OCI-LY1 (cell line): Measurements from ENCODE around the gene NF2.
A peak's percentile ranks its signal among the peaks of the same experiment; 100 is the strongest.

Experiments used
- H2AFZ ChIP-seq: fragments of 200-600 bp; sonication (generic), shearing (Covaris generic); 2 replicates; pipeline ENCODE4 v1.6.0; 2014; ENCODE audit warnings: antibody characterized with exemption, mild to moderate bottlenecking, low read length
- H3F3A ChIP-seq: fragments of 200-600 bp; sonication (generic), shearing (Covaris generic); 2 replicates; pipeline ENCODE4 v1.6.0; 2014; ENCODE audit warnings: mild to moderate bottlenecking, antibody characterized with exemption, low read length, moderate library complexity; ENCODE audit not compliant: insufficient read depth
- H3K27ac ChIP-seq: fragments of 200-600 bp; sonication (generic); 2 replicates; pipeline ENCODE4 v1.5.1; 2014; ENCODE audit warnings: low read length, mixed run types, mild to moderate bottlenecking, low read depth; ENCODE audit not compliant: poor library complexity, severe bottlenecking
- H3K27me3 ChIP-seq: fragments of 200-600 bp; sonication (generic); 2 replicates; pipeline ENCODE4 v1.6.0; 2014; ENCODE audit warnings: antibody characterized with exemption, mild to moderate bottlenecking, low read length, moderate library complexity; ENCODE audit not compliant: insufficient read depth
- H3K36me3 ChIP-seq: fragments of 200-600 bp; sonication (generic); 2 replicates; pipeline ENCODE4 v1.6.1; 2014; ENCODE audit warnings: mild to moderate bottlenecking, antibody characterized with exemption, low read length, moderate library complexity, mixed read lengths; ENCODE audit not compliant: insufficient read depth
- H3K4me1 ChIP-seq: fragments of 200-600 bp; sonication (generic); 2 replicates; pipeline ENCODE4 v1.5.1; 2014; ENCODE audit warnings: mild to moderate bottlenecking, low read length, moderate library complexity; ENCODE audit not compliant: insufficient read depth, severe bottlenecking
- H3K4me2 ChIP-seq: fragments of 200-600 bp; sonication (generic), shearing (Covaris generic); 2 replicates; pipeline ENCODE4 v1.6.1; 2014; ENCODE audit warnings: low read length
- H3K4me3 ChIP-seq: fragments of 200-600 bp; sonication (generic); 2 replicates; pipeline ENCODE4 v1.5.1; 2014; ENCODE audit warnings: low read length, low read depth, mild to moderate bottlenecking, mixed read lengths; ENCODE audit not compliant: poor library complexity, severe bottlenecking
- H3K79me2 ChIP-seq: fragments of 200-600 bp; shearing (Covaris generic); 2 replicates; pipeline ENCODE4 v1.6.1; 2016; ENCODE audit warnings: mixed run types, low read length, mixed read lengths; ENCODE audit not compliant: insufficient read depth
- H3K9ac ChIP-seq: fragments of 200-600 bp; sonication (generic), shearing (Covaris generic); 2 replicates; pipeline ENCODE4 v1.6.1; 2014; ENCODE audit warnings: mild to moderate bottlenecking, low read length, mixed read lengths
- H3K9me2 ChIP-seq: fragments of 200-600 bp; sonication (generic), shearing (Covaris generic); 2 replicates; pipeline ENCODE4 v1.6.1; 2014; ENCODE audit warnings: low read depth, mild to moderate bottlenecking, low read length, mixed read lengths
- H3K9me3 ChIP-seq: fragments of 200-600 bp; shearing (Covaris generic); 2 replicates; pipeline ENCODE4 v1.6.1; 2014; ENCODE audit warnings: low read length, mixed read lengths
- H4K20me1 ChIP-seq: fragments of 200-600 bp; sonication (generic), shearing (Covaris generic); 2 replicates; pipeline ENCODE4 v1.6.0; 2016; ENCODE audit warnings: mild to moderate bottlenecking, low read length; ENCODE audit not compliant: insufficient read depth
- EZH2 ChIP-seq: fragments of 200-600 bp; sonication (generic), shearing (Covaris generic); IDR thresholded peaks from 2 replicates; pipeline ENCODE4 v1.8.0; 2017; ENCODE audit warnings: borderline replicate concordance, mixed run types, mild to moderate bottlenecking, antibody characterized with exemption, low read length, moderate library complexity, mixed read lengths
- TF ChIP-seq, protein P1 (sequence below): fragments of 200-600 bp; sonication (generic), shearing (Covaris generic); IDR thresholded peaks from 2 replicates; pipeline ENCODE4 v1.5.1; 2017; ENCODE audit warnings: mild to moderate bottlenecking, antibody characterized with exemption, low read length, moderate library complexity, mixed read lengths

The NF2 gene

DNA sequence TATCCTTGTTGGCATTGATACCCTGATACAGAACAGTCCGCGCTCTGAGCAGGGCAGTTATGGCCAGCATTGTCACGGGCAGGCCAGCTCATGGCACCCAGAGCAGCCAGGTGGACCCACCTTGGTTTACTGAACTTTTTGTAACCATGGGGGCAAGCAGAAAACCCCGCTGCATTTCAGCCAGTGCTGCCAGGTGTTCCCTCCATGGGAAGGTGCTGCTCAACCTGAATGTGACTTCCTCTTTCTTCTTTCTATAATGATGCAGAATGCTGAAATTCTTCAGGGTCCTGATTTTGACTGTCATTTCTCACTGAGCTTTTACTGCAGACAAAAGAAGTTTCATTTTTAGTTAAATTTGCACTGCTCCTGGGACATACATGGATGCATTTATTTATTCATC lies 80.8 kb downstream of the NF2 start:
- Histone ChIP-seq H3K27me3 (no peaks in the 10 kb centered on the region), H3K9ac (no peak overlapping the region), H3K4me1 (no peaks in the 10 kb centered on the region), H3K9me3 (no peaks in the 10 kb centered on the region), H3K27ac (no peak overlapping the region), H3K36me3 (peaks cover 64% of the 10 kb centered on the region), H3K9me2 (no peaks in the 10 kb centered on the region), H4K20me1 (no peaks in the 10 kb centered on the region), H3K4me2 (no peak overlapping the region), H3K79me2 (no peaks in the 10 kb centered on the region), H3F3A (no peaks in the 10 kb centered on the region), H3K4me3 (no peak overlapping the region), H2AFZ (no peak overlapping the region)
- TF ChIP-seq, protein P1, sequence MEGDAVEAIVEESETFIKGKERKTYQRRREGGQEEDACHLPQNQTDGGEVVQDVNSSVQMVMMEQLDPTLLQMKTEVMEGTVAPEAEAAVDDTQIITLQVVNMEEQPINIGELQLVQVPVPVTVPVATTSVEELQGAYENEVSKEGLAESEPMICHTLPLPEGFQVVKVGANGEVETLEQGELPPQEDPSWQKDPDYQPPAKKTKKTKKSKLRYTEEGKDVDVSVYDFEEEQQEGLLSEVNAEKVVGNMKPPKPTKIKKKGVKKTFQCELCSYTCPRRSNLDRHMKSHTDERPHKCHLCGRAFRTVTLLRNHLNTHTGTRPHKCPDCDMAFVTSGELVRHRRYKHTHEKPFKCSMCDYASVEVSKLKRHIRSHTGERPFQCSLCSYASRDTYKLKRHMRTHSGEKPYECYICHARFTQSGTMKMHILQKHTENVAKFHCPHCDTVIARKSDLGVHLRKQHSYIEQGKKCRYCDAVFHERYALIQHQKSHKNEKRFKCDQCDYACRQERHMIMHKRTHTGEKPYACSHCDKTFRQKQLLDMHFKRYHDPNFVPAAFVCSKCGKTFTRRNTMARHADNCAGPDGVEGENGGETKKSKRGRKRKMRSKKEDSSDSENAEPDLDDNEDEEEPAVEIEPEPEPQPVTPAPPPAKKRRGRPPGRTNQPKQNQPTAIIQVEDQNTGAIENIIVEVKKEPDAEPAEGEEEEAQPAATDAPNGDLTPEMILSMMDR, result no peak
- no peak for TF ChIP-seq EZH2

DNA sequence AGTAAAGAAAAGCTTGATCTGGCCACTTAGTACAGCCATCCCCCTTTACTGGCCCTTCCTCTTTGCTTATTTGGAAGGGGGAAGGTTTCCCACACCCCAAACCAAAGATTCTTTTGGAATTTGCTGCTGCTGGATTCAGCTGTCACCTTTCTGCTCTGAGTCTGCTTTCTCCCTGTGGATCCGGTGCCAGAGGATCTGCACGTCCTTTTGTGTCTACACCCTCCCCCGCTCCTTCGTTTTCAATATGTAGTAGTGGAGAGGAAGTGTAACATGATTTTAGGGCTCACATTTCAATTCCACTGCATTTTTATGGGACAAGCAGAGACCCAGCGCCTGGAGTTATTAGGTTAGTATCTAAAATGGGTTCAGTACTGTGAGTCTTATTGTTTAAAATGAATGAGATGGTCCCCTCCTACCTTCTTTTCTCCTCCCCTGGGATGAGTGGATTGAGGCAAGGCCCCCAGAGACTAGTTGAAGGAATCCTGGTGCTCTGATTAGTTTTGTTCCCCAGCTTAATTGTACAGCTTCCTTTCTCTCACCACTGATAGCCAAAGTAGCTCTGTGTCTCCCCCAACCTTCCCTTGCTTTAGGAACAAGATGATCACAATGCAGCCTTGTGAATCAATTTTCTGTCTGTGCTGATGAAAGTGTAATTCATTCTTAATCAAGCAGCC lies 85.9 kb downstream of the NF2 start:
- Histone ChIP-seq H3K9me2 (no peaks in the 10 kb centered on the region), H3K36me3 (peaks cover 35% of the 10 kb centered on the region; the same call in 1 of the 2 replicates), H3F3A (no peaks in the 10 kb centered on the region), H3K4me1 (no peaks in the 10 kb centered on the region), H3K27me3 (no peaks in the 10 kb centered on the region), H3K79me2 (no peaks in the 10 kb centered on the region), H3K27ac (no peak overlapping the region), H3K9ac (no peak overlapping the region), H2AFZ (no peak overlapping the region), H3K4me3 (no peak overlapping the region), H3K4me2 (no peak overlapping the region), H4K20me1 (no peaks in the 10 kb centered on the region), H3K9me3 (no peaks in the 10 kb centered on the region)
- TF ChIP-seq, protein P1, result no peak

DNA sequence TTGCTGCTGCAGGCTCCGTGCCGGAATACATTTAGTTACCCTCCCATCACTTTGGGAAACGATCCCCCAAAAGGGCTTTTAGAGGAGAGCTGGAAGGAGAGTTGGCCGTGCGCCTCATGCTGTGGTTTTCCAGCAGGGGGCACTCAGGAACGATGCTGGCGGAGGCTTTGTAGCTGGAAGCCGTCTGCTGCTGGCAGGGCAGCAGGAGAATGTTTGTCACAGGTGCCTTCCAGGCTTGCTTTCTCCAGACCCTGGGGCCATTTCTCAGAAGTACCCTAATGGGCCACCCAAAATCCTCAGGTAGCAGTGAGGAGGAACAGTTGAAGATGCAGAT lies 86.4 kb downstream of the NF2 start:
- no peaks in the 10 kb centered on the region for H3K9me3 ChIP-seq
- H2AFZ ChIP-seq, result no peak overlapping the region
- H3K4me3 ChIP-seq, result no peak overlapping the region
- H3K79me2 ChIP-seq, result no peaks in the 10 kb centered on the region
- no peak for TF ChIP-seq EZH2
- TF ChIP-seq, protein P1, result peak; percentile 77
- H3K27me3 ChIP-seq, result no peaks in the 10 kb centered on the region
- no peaks in the 10 kb centered on the region for H3K9me2 ChIP-seq
- H3F3A ChIP-seq, result no peaks in the 10 kb centered on the region
- H3K9ac ChIP-seq, result no peak overlapping the region
- H3K4me2 ChIP-seq, result no peak overlapping the region
- H3K4me1 ChIP-seq, result no peaks in the 10 kb centered on the region
- no peaks in the 10 kb centered on the region for H4K20me1 ChIP-seq
- H3K27ac ChIP-seq, result no peak overlapping the region
- H3K36me3 ChIP-seq, result peaks cover 33% of the 10 kb centered on the region; the same call in 1 of the 2 replicates
